H4 (cell line): ENCODE data around the gene CLNK. TPM values are rescaled to one million over a fixed set of nuclear protein-coding genes. Genes with fewer than 3 reads are reported as not detected.

ENCODE experiments used
- DNase-seq: peaks from one replicate; pipeline ENCODE4 v3.0.0-alpha.2; 2015; ENCODE audit warnings: low spot score
- total RNA-seq: library from RNA; depleted of rRNA; stranded (reverse); fragments of >200 nt; shearing (Covaris generic); gene quantifications from 2 replicates; pipeline ENCODE4 v1.2.3, GENCODE V29; 2014; rRNA removed

Gene CLNK, protein sequence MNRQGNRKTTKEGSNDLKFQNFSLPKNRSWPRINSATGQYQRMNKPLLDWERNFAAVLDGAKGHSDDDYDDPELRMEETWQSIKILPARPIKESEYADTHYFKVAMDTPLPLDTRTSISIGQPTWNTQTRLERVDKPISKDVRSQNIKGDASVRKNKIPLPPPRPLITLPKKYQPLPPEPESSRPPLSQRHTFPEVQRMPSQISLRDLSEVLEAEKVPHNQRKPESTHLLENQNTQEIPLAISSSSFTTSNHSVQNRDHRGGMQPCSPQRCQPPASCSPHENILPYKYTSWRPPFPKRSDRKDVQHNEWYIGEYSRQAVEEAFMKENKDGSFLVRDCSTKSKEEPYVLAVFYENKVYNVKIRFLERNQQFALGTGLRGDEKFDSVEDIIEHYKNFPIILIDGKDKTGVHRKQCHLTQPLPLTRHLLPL
- not detected in 2 replicates for total RNA-seq

DNA sequence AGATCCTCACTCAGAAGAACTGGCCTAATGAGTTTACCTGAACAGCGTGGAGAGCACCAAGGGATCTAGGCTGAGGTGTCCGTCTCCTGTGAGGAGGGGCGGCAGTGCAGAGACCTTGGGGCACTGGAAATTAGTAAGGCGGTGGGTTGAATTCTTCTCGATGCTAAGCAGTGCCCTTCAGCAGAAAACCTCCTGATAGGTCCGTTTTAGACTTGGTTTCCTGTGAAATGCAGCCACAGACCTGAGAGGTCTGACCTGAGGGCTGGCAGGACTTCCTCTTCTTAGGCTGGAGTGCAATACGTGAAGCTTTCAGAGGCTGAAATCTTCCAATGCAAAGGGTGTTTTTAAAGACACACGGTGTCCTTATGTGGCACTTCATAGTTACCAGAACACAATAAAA is at the start of gene CLNK:
Gene CLNK, minus strand, starts transcription at position 138 of the 400 bp plus-strand sequence. CDS start 16,899 bp downstream, outside the sequence.
- DNase-seq = no peak

DNA sequence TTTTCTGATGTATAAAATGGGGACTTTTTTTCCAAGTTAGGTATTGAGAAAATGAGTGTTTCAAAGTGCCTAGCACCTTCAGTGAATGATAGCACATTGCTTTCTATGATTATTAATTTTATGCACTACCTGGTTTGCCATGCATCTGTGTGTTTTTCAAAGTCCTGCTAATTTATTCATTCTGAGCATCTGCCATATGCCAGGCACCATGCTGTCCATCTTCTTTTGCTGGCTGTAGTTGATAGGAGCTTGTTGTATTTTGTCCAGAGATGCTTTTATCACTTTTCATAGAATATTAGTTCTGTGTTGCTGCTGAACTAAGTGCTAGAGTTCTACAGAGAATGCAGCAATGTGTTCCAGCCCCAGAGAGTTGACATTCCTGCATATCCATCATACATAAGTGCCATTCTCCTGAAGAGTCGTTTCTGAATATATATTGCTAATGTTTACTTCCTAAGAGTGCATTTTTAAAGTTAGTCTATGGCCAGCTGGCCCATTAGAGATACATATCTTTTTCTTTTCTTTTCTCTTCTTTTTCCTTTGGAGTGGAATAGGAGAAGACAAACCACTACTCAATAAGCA is 49.0 kb upstream of the CLNK start:
- no peak for DNase-seq

DNA sequence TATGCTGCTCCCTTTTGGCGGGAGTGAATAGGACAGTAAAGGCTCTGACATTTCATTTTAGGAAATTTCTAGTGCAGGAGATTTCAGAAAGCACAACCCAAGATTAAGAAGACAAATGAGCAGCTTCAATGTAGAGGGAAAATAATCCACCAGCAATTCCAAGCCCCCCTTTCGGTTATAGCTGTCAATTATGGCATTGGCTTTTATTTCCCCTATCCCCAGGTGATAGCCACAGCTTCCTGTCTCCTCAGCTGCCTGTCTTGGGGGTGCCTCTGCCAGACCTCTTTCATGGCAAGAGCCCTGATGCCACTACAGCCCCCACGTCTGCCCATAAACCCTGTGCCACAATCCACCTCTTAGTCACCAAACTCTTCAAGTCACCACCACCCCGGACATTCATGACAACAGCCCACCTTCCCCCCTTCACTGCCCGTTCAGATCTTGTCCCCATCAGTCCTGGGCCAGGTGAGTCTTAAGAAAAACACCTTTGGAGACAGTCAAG is 48.4 kb upstream of the CLNK start:
- DNase-seq = no peak

DNA sequence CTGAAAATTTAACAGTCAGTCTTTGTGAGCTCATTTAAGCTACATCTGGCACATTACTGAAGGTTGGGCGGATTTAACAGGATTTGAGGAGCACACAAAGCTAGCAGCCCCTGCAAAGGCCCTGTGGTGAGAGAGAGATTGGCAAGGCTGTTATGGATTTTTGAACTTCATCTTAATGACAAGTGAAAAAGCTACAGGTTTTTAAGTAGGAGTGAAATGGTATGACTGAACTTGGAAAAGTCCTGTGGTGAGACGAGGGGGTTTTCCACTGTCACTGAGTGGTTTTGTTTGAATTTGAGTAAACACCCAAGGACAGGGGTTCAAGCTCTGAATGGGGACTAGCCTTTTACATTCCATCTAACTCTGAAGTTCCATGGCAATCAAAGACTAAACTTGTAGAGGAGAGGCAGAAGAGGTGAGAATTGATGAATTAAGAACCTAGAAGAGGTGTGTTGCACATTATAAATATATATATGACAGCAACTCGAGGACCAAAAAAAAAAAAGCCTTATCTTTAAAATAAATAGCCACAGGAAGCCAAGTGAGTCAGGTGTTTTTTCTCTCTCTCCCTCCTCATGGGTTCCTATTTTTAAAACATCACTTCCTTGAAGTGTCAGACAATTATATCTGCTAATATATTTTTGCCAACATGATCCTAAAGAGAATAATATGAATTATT is 47.8 kb upstream of the CLNK start:
- no peak for DNase-seq

DNA sequence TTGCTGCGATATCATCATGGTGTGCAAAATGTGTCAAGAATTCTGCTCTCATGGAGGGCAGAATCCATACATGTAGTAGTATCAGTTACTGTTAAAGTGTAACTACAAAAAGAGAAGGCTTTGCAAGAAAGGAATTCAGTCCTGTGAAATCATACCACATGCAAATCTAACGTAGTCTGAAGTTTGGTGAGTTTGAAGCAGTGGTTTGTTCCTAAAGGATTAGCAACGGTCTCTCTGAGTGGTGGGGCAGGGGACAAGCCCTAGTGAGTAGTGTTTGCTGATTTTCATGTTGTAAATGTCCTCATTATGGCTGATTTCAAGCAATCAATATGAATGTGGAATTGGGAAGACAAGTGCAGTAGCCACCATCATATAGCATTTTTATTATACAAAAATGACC is 47.1 kb upstream of the CLNK start:
- DNase-seq = no peak

DNA sequence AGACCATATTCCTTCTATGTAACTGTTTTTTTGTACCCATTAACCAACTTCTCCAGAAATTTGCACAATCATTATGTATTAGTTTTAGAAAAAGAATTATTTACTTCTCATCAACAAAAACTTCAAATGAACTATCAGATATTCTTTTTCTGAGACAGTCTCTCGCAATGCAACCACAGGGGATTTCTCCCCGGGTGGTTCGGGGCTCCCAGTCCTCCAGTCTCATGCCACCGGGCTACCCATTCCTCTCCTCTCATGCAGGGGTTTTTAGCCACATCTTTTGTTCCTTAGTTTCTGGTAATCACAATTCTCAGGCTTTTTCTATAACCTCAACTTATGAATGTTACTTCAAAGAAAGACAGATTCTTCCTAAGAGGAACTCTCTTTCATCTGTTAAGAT is 46.6 kb upstream of the CLNK start:
- DNase-seq = no peak

DNA sequence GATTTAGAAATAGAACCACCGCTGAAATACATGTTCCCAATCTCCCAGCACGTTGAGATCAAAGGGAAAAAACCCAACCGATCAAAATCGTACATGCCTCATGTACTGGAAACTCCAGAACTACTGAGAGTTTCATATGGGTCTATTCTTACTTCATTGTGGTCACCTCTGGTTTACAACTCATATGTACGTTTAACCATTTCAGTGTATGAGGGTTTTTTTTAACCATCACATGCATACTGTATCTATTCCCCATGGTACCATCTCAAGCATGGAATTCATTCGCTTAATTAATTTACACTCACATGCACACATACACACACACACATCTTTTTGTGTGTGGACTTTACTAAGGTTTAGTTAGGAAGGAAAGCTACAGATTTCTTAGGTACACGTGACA is 46.0 kb upstream of the CLNK start:
- no peak for DNase-seq

DNA sequence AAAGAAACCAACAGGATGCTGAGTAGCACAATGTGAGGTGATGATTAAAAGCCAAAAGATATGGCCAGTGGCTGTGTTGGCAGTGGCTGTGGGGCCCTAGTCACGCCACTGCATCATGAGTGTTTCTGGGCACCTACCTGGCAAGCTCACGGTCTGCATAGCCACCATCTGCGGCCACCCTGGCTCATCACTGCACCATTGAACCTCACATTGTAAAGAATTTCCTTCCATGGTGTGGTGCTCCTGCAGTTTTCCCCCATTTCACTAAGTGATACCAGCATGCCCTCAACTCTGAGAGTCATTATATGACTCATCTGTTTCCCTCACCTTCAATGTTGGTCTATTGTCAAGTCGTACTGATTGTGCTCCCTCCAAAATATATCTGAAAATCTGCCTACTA is 45.5 kb upstream of the CLNK start:
- peak; percentile 27 for DNase-seq

DNA sequence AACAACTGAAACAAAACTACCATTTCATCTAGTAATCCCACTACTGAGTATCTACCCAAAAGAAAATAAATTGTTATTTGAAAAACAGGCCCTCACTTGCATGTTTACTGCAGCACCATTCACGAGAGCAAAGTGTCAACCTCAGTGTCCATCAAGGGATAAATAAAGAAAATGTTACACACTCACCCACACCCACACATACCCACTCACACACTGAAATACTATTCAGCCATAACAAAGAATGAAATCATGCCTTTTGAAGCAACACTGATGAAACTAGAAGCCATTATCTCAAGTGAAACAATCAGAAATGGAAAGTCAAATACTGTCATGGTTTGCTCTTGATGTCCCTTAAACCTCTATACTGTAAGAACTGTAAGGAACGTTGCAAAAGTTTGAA is 44.8 kb upstream of the CLNK start:
- no peak for DNase-seq

DNA sequence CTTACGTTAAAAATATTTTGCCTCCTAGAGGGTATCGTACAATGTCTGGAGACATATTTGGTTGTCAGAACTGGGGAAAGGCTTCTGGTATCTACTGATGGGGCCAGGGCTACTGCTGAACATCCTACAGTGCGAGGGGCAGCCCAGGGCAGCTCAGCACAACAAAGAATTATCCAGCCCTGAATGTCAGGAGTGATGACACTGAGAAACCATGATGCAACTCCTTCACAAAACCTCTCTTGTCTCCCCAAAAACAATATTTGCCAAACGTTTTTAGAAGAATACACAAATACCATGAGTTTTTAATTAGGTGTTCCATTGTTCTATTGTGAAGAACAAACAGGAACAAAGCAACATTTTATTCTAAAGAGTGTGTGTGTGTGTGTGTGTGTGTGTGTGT is 43.4 kb upstream of the CLNK start:
- DNase-seq = no peak

DNA sequence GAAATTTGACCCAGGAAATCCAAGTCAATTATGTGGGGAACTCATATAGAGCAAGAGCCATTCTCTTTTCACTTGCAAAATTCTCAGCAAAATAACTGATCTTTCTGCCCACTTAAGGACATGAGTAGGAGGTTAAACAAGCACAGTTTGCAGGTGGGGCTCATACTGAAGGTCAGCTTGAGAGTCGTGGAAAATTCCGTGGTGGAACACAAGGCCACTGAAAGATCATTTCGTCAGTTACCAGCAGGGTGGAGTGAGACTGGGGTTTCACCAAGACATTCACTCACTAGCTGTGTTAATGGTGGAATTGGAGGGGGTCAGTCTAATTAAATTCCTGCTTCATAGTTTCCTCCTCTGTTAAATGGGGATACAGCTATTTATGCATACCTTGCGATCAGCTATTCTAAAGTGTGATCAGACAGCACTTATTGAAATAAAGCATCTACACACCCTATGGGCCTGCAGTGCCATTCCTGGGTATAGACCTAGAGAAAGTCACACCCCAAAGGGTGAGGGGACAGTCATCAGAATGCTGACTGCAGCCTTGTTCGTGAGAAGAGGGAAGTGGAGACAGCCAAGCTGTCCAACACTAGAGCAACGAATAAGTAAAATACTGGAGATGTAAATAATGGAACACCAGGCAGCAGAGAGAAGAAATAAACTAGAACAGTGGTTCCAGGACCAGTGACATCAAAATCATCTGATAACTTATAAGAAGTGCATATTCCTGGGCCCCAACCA is 42.7 kb upstream of the CLNK start:
- DNase-seq = no peak

DNA sequence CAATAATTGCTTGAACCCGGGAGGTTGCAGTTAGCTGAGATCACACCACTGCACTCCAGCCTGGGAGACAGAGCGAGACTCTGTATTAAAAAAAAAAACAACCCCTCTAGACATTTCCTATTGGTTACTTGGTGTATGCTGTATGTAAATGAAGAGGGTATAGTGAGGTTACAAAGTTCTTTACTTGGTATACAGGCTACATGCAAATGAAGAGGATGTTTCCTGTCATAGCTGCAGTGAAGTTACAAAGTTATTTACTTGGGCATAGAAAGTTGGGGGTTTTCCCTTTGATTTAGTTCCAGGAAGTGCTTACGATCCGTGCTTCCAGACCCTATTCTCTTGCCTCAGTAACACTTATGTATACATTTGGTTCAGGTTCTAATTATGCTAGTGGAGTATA is 38.4 kb upstream of the CLNK start:
- no peak for DNase-seq

DNA sequence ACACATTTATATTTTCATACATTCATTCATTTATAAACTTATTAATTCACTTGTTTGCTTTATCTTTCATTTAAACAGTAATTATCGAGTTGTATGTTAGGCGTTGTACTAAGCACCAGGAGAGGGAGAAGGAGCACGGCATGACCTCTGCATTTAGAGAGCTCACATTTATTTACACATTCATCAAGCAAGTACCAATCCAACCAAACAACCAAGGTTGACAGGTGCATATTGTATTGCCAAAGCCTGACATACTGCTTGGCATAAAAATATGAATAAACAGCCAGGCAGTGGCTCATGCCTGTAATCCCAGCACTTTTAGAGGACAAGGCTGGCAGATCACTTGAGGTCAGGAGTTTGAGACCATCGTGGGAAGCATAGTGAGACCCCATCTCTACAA is 37.0 kb upstream of the CLNK start:
- no peak for DNase-seq

DNA sequence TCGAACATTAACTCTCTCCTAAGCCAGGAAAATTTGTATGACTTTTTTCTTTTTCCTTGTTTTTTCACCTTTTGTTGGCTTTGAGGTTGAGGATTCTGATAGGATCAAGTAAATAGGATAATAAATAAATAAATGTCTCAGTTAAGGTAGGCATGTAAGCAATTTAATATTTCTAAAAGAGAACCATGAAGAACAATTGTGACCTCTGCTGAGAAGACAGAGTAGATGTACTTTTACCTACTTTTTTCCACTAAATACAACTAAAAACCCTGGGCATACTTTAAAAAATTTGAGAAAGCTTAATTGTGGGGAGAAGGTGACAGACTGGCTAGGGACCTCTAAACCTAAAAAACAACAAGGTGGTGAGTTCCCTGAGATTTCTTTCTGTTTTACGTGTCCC is 31.6 kb upstream of the CLNK start:
- no peak for DNase-seq

DNA sequence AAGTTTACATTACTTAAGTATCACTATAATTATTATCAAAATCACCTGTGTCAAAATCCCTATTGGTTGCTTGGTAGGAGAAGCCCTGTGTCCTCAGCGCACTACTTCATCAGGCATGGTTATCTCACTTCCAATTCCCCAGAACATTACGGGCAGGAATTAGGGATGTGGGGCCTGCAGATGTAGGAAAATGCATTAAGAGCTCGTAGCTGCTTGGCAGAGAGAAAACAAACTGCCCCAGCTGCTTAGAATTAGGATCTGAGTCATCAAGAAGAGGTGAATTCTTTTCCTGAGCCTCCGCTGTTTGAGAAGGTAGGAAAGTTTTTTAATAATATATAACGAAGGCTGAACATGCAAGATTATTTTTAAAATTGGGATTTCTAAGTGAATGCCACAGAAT is 31.1 kb upstream of the CLNK start:
- peak; percentile 48 for DNase-seq

DNA sequence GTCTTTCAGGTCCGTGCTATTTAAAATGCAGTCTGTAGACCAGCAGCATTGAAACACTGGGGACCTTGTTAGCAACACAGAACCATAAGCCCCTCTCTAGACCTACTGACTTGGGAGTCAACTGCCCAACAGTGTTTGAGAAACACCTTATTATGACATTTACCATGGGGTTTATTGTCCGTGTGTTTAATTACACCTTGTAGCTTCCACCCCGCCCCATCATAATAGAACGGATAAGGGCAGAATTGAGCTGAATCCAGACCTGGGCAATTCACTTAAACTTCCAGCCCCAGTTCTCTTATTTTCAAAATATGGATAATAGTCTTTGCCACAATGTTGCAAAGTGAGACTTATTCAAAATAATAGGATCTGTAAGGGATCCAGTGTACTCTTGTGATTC is 30.6 kb upstream of the CLNK start:
- DNase-seq = no peak

DNA sequence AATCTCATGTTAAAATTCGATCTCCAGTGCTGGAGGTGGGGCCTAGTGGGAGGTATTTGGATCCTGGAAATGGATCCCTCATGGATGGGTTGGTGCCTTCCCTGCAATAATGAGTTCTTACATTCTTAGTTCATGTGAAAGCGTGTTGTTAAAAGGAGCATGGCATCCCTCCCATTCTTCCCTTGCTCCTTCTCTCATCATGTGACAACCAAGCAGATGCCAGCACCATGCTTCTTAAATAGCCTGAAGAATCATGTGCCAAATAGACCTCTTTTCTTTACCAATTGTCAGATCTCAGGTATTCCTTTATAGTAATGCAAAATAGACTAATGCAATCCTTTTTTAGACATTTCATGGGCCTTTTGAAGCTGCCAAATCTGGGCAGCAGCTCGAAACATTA is 29.0 kb upstream of the CLNK start:
- no peak for DNase-seq

DNA sequence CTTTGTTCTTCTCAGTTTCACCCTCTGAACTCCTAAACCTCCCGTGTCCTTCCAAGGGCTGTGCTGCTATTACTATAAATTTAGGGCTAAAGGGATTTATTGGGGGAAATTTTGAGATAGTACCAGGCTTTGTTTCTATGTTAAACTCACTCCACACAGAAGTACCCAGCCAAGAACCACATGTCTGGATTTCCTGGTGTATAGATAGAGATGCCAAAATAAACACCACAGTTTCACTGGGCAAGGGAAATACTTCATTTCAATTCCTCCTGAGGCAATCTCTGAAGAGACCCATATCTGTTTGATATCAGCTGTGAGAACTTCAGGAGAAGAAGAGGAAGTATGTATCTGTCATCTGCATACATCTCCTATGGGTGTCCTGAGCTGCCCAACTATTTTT is 21.7 kb upstream of the CLNK start:
- DNase-seq = no peak

DNA sequence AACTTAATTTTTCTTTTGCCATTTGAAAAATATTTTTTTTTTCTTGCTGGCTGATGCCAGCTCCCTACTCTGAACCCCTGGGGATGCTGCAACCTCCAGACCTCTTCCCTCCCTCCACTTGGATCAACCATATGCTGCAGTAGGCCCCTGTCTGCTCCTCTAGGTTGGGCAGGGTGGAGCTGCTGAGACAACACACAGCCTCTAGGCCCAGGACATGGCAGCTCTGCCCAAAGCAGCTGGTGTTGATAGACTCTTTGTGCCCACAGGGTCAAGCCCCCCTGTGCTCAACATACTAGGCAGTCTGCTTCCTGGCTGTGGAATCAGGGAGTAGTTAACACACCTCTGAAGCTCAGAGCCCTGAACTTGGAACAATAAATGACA is 19.9 kb upstream of the CLNK start:
- no peak for DNase-seq

DNA sequence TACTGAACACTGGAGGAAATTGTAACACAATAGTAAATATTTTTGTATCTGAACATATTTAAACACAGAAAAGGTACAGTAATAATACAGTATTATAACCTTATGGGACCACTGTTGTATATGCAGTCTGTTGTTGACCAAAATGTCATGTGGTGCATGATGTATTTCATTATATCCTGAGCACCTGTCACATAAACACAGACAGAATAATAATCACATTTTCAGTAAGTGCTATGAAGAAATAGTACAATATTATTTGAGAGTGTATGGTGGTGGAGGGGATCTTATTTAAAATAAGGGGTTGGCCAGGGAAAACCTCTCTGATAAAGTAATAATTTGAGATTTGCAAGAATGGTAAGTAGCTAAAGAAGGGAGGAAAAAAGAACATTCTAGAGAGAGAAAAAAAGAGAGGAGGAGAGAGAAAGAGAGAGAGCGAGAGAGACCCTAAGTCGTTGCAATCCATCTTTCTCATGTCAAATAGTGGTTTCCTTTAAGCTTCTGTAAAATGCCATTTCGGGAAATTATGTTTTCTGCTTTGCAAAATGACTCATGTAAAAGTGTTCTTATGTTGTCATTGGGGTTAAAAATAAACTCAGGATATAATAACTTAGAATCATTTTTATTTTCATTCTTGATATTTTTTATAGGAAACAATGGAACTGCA is 19.3 kb upstream of the CLNK start:
- no peak for DNase-seq

DNA sequence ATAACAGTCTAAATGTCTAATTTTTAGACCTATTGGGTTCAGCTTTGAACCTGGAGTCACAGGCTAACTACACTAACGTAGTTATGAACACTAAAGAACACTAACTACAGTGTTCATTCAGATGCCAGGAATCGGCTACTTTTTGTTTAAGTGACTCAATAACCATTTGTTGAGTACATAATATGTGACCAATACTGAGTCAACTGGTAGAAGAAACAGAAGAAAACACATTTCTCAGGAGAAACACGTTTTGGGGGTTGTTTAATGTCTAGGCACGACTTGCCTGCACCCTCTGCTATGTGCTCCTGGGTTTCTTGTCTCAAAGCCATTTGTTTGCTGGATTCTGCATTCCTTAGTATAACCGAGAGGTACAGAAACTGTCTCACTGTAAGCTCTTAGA is 18.6 kb upstream of the CLNK start:
- DNase-seq = no peak
